GM18868 (cell line): Measurements from ENCODE around the gene CMYA5.
"Not testable (repeated sequence)": the region's sequence is repeated elsewhere in the genome, so short reads cannot be mapped to it uniquely, and the experiment has no call there.

Experiments used
- ATAC-seq: cut with Tn5 transposase; IDR thresholded peaks from one replicate; pipeline ENCODE4 v1.9.1; 2021; ENCODE audit warnings: mild to moderate bottlenecking, moderate library complexity; ENCODE audit not compliant: unreplicated experiment

The CMYA5 gene

DNA sequence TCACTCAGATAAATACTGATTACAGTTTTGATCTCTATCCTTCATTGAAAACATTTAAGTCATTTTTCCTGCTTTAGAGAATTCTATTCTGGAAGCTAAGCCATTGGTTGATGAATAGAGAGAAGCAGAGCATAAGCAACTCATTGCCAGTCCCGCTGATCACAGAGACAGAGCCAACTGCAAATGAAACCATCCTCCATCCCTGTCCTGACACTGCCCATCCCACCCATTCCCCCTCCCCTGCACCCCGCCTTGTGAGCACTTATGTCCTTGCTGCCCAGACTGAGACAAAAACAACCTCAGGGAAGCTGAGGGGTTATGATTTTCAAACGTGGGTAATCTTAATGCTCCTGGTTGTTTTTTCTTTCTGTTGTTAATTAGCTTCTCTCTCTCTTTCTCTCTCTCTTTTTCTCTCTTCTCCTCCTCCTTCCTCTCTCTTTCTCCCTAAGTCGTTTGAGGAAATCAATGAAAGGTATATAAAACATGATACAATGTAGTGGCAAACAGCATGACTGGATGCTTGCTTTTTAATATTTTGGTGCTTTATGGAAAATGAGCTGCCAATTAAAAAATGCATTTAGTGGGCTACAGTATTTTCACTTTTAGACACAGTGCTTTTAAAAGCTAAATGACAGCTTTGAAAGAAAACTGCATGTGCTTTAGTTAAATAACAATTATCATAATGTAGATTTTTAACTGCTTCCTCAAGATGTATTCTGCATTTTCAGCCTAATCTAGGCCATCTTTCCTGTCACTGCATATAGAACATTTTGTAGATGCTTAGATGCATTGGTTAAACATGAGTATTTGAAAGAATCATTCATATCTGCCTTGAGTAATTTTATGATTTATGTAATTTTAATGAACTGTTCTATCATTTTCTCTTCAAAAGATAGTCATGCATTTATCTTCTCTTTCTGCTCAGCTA is 57.3 kb downstream of the CMYA5 start:
- no peak for ATAC-seq

DNA sequence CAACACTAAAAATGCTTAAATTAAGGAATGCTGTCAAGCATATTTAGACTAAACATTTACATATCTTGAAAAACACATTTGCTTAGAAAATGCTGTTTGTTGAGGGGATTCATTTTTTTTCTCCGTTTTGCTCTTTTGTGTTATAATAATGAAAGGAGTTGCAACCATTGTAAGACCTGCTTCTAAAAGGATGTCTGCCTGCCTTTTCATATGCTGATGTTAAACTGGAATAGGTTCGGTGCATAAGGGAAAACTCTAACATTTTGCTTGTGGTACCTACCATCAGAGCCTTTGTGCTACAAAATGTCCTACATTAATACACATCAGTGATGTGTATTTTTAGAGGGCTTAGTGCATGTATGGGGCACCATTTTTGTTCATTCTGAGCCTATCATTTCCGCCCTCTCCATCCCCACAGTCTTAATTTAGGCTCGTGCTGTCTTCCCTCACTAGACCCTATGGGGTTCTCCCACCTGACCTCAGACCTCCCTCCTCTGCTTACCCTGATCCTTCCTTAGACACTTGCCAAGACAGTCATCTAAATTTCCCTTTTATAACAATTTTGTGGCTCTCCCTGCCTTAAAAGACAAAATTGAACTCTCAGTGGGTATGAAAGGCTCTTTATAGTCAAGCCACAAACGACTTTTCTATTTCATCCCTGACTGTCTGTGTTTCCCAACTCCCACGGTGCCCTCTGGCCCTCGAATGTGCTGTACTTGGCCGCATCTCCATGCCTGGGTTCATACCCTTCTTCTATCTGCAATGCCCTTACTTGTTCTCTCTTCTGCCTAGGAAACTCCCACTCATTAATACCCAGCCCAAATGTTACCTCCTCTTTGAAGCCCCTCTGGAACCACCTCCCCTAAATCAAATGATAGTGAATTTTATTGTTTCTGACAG is 61.2 kb downstream of the CMYA5 start:
- ATAC-seq = no peak

DNA sequence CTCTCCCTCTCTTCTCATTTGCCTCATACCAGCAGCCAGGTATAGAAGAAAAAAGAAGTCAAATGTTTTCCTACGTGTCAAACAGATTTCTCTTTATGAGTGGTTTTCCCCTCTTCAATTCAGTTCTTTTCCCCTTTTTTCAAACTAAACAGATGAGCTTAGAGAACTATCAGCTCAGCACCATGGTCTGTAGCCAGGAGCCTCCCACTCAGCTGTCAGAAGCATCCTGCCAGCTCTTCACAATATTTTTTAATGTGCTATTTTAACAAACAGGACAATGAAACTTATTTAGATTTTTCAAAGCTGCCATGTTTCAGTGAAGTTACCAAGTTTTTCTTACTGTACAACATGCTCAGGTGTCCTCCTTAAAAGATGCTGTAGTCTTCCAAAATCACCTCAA is 63.5 kb downstream of the CMYA5 start:
- no peak for ATAC-seq

DNA sequence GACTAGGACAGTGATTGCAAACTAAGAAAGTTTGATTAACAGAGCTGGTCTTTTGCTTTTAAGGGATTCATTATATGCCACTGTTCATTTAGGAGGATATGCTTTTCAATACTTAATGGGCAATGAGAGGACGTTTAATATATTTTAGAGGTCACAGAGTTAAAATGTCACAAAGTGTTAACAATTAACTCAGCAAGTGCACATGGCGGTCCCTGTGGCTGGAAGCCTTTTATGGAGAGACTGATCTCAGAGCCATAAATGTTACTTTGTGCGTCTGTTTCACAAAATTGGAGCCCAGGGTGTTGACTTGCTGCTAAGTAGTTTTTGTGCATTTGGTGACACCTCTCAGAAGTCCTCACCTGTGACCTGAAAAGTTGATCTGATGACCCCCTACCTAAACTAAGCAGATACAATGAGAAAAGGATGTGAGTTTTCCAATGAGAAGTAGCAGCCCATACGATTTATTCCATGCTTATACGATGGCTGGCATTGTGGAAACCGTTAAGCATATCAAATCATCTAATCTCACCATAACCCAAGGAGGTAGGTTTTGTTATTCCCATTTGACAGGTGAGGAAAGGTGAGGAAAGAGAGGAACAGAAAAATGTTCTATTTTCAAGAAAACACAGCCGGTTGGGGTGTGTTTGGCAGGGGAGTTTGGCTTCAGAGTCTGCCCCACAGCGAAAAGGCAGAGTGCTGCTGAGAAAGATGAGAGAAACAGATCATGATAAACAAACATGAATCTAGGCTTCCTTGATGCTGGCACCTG is 64.4 kb downstream of the CMYA5 start:
- ATAC-seq = no peak

DNA sequence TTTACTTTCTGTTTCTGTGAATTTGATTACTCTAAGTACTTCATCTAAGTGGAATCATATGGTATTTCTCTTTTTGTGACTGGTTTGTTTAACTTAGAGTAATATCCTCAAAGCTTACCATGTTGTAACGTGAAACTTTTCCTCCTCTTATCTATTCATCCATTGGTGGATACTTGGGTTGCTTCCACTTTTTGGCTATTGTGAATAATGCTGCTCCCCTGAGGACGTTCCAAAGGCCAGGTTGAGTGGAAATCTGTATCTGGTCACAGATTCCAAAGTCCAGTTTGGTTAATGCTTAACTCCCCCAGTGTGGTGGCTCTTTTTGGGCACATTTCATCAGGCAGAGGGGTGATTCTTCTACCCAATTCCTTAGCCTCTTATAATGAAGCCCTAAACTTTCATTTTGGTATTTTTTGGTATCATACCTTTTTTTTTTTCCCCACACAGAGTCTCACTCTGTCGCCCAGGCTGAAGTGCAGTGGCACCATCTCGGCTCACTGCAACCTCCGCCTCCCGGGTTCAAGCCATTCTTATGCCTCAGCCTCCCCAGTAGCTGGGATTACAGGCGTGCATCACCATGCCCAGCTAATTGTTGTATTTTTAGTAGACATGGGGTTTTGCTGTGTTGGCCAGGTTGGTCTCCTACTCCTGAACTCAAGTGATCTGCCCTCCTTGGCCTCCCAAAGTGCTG is 65.4 kb downstream of the CMYA5 start:
- no peak for ATAC-seq

DNA sequence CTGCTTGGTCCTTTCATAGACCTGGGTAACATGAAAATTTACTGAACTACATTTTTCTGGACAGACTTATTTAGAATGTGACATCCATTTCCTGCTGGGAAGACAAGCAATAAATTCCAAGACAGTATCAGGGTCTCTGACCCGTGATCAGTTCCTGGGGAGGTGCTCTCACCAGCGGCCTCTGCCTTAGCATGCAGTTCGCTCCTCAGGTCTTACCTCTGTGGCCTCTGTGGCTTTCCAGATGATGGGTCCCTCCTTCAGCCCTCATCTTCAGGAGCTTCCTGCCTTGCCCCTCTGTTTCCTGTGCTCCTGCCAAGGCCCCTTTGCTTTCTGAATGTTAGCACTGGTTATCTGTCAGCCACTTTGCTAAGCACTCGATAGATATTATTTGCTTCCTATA is 66.4 kb downstream of the CMYA5 start:
- ATAC-seq = no peak

DNA sequence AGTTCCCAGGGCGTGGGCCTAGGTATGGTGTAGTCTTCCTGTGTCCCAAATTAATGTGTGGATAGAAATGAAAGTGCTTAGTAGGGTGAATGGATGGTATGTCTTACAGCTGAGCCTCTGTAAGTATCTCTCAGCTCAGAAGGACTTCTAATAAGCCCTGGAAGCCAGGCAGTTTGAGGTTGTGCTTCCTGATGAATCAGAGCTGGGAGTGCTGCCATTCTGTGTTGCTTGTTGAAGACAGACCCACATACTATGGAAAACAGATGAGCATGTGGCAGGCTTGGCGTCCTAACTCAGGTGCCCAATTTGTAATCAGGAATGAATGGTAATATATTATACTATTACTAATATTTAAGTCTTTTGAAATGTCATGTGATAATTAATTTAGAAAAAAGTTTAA is 69.8 kb downstream of the CMYA5 start:
- ATAC-seq = no peak

DNA sequence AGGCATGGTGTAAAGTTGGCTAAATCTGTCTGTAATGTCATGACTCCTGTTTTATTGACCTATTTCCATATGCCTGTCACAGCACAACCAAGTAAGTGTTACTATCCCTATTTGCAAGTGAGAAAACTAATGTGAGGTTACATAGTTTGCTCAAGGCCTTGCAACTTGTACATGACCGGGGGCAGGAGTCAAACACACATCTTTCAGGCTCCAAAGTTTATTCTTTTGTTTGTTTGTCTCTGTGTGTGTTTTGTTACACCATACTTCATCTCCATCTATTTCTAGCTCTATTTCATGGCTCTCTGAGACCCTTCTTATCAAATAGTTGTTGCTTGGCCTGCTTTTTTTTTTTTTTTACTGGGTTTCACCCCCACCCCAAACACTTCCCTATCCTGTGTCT is 70.2 kb downstream of the CMYA5 start:
- ATAC-seq = no peak

DNA sequence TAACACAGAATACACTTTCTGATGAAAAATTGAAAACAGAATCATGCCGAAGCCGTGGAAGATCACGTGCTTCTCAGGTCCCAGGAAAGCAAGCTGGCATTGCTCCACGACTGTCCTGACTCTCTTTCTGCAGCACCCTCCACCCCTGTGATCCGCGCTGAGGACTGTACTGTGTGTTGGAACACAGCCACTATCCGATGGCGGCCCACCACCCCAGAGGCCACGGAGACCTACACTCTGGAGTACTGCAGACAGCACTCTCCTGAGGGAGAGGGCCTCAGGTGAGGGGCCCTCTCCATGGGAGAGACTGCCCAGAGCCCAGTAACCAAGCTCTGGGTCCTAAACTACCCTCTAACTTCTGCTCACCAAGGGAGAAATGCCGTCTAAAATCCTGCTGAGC is 73.3 kb downstream of the CMYA5 start:
- ATAC-seq = no peak

DNA sequence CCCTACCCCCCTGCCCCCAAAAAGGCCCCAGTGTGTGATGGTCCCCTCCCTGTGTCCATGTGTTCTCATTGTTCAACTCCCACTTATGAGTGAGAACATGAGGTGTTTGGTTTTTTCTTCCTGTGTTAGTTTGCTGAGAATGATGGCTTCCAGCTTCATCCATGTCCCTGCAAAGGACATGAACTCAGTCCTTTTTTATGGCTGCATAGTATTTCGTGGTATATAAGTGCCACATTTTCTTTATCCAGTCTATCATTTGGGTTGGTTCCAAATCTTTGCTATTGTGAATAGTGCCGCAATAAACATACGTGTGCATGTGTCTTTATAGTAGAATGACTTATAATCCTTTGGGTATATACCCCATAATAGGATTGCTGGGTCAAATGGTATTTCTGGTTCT is 74.5 kb downstream of the CMYA5 start:
- ATAC-seq = not testable (repeated sequence)

DNA sequence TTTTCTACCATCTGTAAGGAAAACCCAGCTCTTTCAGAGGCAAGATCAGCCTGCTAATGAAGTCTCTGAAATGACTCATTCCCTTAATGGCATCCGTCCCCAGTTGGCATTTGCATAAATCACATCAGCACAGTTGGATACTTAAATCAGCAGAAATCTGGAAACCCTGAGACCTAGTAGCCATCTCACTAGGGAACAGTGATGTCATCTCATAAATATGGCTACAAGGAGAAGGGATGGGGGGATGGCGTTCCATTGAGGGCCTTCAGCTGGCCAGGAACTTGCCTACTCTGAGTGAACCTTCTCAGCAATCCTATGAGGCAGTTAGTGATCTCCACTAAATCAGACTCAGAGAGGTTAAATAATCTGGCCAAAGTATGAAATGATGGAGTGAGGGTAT is 81.8 kb downstream of the CMYA5 start:
- ATAC-seq = no peak

DNA sequence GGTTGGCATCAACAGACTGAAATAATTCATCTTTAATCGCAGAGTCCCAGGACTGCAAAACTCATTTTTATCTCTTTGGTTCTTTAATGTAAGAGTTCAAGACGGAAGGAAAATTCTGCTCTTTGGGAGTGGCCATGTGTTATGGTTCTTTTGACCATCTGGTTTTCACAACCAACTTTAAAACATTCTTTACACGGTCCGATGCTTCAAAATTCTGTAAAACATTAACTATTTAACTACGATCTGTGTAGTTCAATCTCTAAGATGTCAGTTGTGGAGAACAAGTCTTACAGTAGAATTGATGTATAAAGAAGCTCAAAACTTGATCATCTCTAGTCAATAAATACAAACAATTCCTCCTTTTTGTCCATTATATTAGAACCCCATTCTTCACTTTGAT is 83.0 kb downstream of the CMYA5 start:
- ATAC-seq = no peak

DNA sequence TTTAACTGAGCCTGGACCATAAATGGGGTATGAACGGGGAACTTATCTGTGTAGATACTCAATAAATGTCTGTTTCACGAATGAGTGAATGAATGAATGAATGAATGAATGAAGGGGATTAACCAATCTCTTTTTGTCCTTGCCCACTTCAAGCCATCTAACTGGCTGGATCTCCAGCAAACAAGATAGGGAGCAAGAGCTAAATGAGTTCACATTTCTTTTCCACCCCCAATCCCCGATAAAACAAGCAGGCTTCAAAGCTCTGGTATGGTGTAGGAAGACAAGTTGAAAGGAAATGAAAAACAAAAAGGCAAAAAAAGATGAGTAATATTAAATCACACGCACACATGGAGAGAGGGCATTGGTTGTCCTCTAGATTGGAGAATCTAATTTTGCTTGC is 84.0 kb downstream of the CMYA5 start:
- ATAC-seq = no peak

DNA sequence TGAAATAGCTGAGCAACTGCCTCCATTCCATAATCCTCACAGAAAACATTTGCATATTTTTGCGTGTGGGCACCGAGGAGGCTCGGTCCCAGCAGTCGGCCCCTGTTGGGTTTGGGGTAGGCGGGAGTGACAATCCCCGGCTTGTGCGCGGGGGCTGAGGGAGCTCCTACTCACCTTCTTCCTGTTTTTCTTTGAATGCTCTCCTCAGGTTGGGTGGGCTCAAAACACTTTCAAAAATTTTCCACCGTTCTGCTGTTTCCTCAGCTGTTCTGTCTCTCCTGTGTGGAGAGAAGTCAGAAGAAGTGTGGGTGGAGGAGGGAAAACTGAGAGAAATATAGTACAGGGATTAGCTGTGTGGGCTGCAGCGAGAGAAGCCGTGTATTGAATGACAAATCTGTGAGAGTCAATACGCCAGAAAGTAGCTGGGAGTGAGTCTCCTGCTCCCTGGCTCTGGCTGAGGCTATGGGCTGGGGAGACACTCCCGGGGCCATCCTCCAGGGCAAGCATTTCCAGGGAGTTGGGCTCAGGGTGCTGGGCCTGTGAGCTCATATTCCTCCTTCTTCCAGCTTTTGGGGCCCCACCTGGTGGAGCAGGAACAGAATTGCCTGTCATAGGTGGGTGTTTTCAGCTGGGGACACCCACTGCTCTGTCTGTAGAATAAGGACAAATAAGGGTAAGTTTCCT is 84.7 kb downstream of the CMYA5 start:
- no peak for ATAC-seq

DNA sequence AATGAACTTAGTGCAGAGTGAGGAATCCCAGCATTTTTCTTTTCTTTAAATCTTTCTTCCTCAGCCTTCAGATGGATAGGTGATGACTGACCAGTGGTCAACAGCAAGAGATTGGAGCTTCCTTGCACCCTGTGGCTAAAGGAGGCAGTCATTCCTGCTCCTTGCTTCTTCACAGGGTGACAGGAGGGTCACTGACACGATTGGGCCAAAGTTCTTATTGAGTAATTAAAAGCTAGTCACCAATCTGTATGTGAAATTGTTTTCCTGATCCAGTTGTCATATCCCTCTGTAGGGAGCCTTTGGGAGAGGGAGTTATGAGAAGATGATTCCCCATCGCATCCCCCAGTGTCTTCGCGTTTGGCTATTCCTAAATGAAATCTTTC is 85.2 kb downstream of the CMYA5 start:
- no peak for ATAC-seq

DNA sequence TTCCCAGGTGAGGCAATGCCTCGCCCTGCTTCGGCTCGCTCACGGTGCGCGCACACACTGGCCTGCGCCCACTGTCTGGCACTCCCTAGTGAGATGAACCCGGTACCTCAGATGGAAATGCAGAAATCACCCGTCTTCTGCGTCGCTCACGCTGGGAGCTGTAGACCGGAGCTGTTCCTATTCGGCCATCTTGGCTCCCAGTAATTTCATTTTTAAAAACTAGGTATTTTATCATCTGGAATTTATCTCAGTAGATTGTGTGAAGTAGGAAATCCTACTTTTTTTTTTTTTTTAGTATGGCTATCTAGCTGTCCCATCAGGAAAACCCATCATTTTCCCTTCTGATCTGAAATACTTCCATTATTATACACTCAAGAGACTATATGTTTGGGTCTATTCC is 95.1 kb downstream of the CMYA5 start:
- not testable (repeated sequence) for ATAC-seq

DNA sequence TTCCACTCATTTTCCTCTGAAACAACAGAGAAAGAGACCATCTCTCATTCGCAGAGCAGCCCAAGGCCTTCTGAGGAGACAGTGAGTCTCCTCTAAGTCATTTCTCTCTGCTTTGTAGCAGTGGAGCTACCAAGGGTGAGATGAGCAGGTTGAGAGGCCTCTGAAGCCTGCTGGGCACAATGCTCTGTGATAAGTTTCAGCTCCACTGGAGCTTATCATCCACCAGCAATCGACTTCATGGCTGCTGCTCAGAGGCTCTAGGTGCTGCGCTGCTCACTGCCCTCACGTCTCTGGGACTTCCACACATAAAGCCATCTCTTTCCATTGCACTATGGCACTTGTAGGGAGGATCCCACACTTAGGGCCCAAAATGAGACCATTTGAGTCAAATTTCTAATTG is 96.3 kb downstream of the CMYA5 start:
- ATAC-seq = peak; percentile 52

DNA sequence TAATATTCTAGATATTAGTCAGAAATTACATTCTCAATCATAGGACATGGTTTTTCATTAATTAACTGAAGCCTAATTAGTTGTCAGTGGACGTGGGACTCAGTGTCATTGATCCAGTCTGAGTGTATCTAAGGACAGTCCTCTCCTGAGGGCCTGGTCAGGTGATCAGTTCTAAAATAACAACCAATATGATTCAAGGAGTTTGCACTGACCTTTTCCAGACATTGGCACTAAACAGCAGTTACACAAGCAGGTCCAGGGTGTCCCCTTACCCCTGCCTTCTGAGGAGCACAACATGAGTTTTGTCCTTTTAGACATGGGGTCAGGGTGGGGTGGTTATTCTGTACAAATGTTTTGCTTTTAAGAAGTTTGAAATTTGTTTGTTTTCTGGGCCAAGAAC is 97.8 kb downstream of the CMYA5 start:
- no peak for ATAC-seq

DNA sequence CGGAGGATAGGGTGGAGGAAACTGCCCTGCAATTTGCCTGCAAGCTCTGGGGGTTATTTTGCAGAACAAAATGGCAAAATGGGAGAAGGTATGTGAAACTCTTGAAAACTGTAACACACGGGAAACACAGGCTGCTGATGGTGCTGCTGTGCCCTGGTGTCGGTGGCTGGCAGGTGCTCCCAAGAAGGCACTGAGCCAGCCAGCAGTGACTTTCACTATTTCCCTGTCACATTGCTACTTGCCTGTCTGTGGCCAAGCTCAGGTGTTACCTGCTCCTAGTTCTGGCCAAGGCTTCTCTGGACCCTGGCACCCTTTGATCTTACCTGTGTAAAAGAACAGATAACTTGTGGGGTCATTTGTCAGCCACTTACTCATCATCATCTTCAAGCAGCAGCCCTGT is 102.2 kb downstream of the CMYA5 start:
- no peak for ATAC-seq

DNA sequence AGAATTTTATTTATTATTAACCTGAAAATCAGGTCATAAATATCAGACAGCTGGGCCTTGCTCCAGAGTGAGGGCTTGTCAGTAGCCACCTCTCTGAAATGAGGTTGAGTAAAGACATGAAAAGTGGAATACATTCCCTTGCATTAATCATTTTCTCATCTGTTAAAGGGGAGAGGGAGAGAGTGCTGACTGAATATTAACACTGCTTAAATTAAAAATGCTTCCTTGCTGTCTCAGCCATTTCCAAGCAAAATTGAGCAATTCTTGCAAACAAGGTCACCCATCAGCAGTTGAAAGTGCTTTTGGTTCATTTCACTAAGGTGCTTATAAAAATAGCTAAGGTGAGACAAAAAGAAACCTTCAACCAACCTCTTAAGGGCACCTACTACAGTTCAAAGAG is 102.8 kb downstream of the CMYA5 start:
- no peak for ATAC-seq
